C4-2B (cell line): ENCODE results near the gene DNAH8.

Source experiments
- ZFX ChIP-seq: fragments of 450-650 bp; IDR thresholded peaks from 2 replicates; pipeline ENCODE4 v1.6.1; 2017
- TF ChIP-seq, protein P1 (sequence below): fragments of 450-650 bp; conservative IDR thresholded peaks from 2 replicates; pipeline ENCODE4 v1.5.1; 2017; ENCODE audit warnings: mild to moderate bottlenecking

DNA sequence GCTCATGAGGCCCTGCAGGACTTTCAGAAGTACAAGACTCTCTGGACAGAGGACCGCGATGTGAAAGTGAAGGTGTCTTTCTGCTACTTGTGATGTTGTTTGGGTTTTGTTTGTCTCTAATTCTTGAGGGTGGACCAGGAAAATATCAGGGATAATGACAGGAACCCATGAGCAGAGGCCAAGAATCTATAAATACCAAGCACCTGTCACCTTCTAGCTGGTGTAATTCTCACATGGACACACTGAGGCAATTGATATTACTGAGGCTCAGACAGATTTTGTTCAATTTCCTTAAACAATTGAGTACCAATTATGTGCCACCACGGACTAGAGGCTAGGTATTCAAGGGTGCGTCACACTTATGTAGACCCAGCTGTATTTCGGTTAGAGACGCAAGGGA is 107.9 kb downstream of the DNAH8 start:
- TF ChIP-seq, protein P1, sequence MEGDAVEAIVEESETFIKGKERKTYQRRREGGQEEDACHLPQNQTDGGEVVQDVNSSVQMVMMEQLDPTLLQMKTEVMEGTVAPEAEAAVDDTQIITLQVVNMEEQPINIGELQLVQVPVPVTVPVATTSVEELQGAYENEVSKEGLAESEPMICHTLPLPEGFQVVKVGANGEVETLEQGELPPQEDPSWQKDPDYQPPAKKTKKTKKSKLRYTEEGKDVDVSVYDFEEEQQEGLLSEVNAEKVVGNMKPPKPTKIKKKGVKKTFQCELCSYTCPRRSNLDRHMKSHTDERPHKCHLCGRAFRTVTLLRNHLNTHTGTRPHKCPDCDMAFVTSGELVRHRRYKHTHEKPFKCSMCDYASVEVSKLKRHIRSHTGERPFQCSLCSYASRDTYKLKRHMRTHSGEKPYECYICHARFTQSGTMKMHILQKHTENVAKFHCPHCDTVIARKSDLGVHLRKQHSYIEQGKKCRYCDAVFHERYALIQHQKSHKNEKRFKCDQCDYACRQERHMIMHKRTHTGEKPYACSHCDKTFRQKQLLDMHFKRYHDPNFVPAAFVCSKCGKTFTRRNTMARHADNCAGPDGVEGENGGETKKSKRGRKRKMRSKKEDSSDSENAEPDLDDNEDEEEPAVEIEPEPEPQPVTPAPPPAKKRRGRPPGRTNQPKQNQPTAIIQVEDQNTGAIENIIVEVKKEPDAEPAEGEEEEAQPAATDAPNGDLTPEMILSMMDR, result no peak
- TF ChIP-seq ZFX, result no peak
